Brain pericyte (primary cell): ENCODE measurements around the gene ADD1.
A peak's percentile ranks its signal among the peaks of the same experiment; 100 is the strongest.

ENCODE experiments used
- DNase-seq: peaks from one replicate; pipeline ENCODE4 v3.0.0-alpha.2; 2012; ENCODE audit warnings: low read depth, low spot score

The ADD1 gene, protein sequence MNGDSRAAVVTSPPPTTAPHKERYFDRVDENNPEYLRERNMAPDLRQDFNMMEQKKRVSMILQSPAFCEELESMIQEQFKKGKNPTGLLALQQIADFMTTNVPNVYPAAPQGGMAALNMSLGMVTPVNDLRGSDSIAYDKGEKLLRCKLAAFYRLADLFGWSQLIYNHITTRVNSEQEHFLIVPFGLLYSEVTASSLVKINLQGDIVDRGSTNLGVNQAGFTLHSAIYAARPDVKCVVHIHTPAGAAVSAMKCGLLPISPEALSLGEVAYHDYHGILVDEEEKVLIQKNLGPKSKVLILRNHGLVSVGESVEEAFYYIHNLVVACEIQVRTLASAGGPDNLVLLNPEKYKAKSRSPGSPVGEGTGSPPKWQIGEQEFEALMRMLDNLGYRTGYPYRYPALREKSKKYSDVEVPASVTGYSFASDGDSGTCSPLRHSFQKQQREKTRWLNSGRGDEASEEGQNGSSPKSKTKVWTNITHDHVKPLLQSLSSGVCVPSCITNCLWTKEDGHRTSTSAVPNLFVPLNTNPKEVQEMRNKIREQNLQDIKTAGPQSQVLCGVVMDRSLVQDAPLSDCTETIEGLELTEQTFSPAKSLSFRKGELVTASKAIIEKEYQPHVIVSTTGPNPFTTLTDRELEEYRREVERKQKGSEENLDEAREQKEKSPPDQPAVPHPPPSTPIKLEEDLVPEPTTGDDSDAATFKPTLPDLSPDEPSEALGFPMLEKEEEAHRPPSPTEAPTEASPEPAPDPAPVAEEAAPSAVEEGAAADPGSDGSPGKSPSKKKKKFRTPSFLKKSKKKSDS

GRCh38 chr4:2843263-2843940 lies at the start of gene ADD1:
TSS of gene ADD1 (plus strand) at chr4:2843844. CDS start at chr4:2875916, 32,072 bp downstream.
- DNase-seq, result peak; percentile 95

- DNase-seq, result no peak
Measured at GRCh38 chr4:2794486-2795299, 49.0 kb upstream of the ADD1 start.

- no peak for DNase-seq
Measured at GRCh38 chr4:2795300-2795892, 48.2 kb upstream of the ADD1 start.

DNA sequence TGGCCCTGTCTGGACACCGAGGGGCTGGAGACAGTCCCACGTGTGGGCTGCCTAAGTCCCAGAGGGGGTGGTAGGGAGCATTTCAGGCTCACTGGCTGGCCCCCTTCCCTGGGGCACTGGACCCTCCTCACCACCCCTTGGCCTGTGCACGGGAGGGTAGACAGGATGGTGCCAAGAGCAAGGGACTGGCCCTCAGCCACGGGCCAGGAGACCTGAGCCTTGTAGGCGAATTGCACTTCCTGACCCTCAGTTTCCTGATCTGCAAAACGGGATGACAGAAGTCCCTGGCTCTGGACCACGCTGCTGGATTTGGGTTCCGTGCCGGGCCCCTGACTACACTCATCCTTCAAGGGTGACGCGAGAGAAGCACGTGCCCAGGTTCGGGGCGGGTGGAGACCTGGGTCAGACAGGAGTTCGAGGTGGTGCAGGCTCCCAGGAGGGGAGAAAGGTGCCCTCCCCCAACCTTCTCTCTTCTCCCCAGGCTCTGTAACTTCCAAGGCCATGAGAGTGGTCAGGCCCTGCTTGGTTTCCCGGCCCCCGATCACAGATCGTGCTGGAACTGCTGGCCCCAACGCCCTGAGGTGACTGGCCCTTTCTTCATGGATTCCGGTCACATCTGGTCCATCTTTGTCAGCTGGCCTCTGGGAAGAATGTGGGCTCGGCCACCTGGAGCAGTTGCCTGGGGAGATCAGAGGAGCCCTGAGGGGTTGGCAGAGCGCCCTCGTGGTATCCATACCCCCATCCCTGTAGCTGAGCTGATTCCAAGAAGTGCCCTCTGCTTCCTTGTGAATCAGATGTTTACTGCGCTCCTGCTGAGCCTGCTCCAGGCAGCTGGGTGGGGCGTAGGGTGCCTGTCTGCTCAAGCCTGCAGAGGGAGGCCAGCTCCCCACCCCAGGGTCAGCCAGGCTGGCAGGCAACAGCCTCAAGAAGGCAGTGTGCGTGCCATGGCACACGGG lies 47.5 kb upstream of the ADD1 start:
- peak; percentile 81 for DNase-seq

DNA sequence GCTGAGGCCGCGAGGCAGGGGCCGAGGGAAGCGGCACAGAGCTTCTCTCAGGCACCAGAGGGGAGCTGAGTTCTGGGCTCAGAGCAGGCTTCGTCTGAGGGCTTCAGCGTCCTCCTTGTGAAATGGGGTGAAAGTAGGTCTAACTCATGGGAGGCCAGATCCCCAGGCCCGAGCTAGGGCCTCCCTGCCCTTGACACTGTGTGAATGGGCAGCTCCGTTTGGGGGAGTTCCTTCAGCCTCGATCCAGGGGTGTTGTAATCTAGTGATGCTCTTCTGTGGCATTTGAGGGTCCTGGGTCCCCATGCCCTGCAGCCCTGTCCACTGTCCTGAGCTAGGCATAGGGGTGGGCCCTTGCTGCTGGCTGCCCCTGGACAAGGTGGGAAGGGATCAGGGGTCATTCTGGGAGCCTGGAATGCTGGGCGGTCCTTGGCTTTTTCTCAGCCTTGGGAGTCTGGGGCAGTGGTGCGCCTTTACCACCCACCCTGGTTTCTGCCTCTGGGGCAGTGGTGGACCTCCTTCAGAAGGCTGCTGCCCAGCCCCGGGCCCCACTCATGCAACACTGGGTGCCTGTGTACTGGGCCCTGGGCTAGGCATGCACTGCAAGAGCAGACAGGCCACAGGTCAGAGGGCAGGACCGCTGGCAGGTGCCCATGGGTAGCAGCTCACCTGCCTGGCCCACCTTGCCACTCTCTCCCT lies 46.6 kb upstream of the ADD1 start:
- DNase-seq, result no peak

GRCh38 chr4:2797545-2798305 lies 45.9 kb upstream of the ADD1 start:
- DNase-seq, result no peak

GRCh38 chr4:2798399-2799223 lies 45.0 kb upstream of the ADD1 start:
- DNase-seq, result no peak

DNA sequence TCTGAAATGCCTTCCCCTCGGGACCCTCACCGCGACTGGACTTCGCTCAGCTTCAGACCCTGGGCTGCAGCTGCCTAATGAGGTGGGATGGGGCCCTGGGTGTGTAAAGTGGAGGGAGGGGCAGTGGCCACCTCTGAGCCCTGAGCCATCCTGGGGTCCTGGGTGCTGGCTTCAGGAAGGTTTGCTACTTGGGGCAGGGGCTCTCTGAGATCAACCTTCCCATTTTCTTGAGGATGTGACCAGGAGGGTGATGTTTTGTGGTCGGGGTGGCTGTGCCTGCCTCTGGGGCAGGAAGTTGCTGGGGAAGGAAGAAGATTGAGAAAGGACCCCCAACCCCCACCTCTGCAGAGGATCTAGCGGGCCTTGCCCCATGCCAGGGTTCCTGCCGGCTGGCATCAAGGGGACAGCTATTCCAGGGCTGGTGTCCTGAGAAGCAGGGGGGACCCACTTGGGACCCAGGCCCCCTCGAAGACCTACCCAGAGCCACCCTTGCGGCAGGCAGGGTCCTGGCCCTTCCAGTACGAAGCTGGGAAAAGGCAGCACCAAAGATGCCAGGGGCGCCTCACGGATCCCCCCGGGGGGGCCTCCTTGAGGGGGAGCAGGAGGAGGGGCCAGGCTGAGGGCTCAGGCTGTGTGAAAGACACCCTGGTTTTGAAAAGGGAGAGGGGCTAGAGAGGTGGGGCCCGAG lies 44.3 kb upstream of the ADD1 start:
- DNase-seq, result no peak

DNA sequence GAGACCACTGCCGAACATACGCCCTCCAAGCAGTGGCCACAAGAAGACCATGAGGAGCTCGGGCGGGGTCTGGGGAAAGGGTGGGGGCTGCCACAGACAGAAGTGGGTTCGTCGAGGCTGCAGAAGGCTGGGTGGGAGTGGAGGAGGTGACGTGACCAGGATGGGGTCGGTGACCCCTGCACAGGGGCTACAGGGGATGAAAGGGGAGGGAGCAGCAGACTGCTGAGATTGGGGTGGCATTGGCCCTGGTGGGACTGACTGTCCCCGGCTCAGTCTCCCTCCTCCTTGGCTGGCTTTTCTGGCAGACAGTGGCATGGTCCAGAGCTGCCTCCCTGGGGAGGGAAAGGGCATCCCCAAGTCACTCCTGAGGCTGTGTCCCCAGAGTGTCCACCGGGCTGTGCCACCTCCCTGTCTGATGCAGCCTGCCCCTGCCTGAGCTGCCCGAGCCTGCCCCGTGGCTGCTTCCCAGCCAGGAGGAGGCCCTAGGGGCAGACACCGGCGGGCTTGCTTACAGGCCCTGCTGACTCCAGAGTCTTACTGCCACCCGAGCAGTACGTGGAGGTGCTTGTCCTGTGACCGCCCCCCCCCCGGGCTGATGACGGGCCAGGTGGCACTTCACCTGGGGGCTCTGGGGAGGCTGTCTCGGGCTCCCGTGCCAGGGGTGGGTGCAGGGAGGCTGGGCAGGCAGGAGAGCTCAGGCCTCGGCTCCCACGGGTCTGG lies 43.5 kb upstream of the ADD1 start:
- DNase-seq, result no peak

DNA sequence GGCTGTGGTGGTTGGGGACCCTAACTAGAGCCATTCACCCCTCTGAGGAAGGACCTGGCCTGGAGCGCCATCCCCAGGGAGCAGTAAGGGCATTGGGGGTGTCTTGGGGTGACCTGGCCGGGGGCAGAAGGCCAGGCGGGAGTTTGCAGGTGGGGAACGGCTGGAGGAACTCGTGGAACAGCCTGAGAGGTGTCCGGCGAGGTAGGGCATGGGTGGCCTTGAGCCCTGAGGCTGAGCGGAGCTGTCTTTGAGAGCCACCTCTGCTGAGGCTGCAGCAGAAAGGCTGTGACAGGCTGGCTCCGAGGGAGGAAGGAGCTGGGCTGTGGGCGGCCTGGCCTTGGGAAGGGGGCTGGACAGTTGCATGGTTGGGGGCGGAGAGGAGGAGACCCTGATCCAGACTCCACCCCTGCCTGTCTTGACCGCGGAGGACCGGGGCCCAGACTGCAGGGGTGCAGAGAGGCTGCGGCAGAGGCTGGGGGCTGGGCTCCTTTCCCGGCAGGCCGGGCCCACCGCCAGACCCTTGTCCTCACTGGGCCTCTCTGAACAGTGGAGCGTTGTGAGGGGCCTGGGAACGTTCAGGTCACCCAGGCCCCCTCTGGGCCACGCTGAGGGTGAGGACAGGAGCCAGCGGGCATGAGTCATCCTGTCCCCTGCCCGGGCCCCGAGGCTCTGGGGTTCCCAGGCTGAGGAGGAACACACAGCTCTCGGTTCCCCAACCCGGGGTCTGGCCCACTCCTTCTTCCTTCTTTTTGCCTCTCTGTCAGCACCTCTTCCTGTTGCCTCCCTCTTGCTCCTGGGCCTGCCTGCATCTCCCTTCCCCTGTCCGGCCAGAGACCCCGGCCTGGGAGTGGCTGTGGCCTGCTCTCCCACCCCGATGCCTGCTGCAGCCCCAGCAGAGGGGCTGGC lies 42.7 kb upstream of the ADD1 start:
- DNase-seq, result peak; percentile 84

GRCh38 chr4:2802618-2803531 lies 40.8 kb upstream of the ADD1 start:
- DNase-seq, result no peak

DNA sequence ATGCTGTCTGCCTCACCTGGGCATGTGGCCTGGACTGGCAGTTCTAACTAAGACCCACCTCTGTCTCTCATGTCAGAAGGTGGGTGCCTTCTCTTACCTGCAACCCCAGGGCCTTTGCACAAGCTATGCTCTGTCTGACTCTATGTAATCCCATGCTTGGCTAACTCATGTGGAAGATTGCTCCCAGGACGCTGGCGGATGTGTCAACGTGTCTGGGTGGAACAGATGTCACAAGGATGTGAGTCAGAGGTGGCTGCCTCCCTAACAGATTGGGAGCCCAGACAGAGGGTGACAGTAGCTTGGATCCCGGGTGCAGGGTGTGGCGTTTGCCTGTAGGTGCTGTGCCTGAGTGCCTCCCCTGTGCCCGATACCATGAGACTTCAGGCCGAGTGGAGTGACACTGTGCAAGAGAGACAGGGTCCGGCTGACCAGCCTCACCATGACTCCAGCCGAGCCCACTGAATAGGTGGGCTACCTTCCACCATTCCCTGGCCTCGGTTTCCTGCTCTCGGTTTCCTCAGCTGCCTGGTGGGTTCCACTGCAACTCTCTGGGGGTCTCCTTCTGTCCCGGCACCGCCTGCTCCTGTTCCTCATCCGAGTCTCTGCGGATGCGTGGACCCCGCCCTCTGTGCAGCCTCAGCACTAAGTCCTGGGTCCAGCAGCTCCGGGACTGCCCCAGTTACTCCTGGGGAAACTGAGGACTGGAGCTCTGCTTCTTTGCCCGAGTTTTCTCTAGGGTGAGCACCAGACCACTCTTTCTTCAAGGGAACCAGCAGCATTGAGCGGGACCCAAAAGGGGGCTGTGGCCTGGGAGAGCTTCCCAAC lies 39.8 kb upstream of the ADD1 start:
- no peak for DNase-seq

- DNase-seq, result no peak
Measured at GRCh38 chr4:2804449-2804972, 39.1 kb upstream of the ADD1 start.
